Bronchial epithelial cell (primary cell): ENCODE data around the gene EIF2S2. TPM values are rescaled to one million over a fixed set of nuclear protein-coding genes. Genes with fewer than 3 reads are reported as not detected.

ENCODE experiments used
- DNase-seq: peaks from one replicate; pipeline ENCODE4 v3.0.0-alpha.2; 2010; ENCODE audit warnings: low read depth
- FAIRE-seq: peaks from 2 replicates; lab custom pipeline; 2011; peaks lifted over from hg19 to GRCh38; lab: Jason Lieb, UNC
- H3K27me3 ChIP-seq: 2 replicates; pipeline ENCODE4 v1.5.1; 2011; ENCODE audit warnings: low read length; ENCODE audit not compliant: control insufficient read depth, insufficient read depth
- H3K36me3 ChIP-seq: 2 replicates; pipeline ENCODE4 v1.5.1; 2011; ENCODE audit warnings: low read length; ENCODE audit not compliant: control insufficient read depth, insufficient read depth
- H3K4me3 ChIP-seq: 2 replicates; pipeline ENCODE4 v1.5.1; 2011; ENCODE audit warnings: mild to moderate bottlenecking, low read depth, low read length, control low read depth
- total RNA-seq: library from RNA; depleted of rRNA; stranded (reverse); fragments of >200 nt; gene quantifications from 2 replicates; pipeline ENCODE4 v1.2.1, GENCODE V29; 2014
- TF ChIP-seq, protein P1 (sequence below): IDR thresholded peaks from 2 replicates; pipeline ENCODE4 v1.5.1; 2011; ENCODE audit warnings: mild to moderate bottlenecking, moderate library complexity, low read length, control low read depth, inconsistent platforms; ENCODE audit not compliant: insufficient read depth, severe bottlenecking

Gene EIF2S2
- total RNA-seq, 1 donor from 2014 or later = 129 TPM

GRCh38 chr20:34049389-34049788, 62.7 kb downstream of the EIF2S2 start:
- Histone ChIP-seq H3K36me3 (no peaks in the 10 kb centered on the region), H3K27me3 (no peaks in the 10 kb centered on the region), H3K4me3 (no peak overlapping the region)
- FAIRE-seq (peak; percentile 23), DNase-seq (no peak)
- TF ChIP-seq, protein P1, sequence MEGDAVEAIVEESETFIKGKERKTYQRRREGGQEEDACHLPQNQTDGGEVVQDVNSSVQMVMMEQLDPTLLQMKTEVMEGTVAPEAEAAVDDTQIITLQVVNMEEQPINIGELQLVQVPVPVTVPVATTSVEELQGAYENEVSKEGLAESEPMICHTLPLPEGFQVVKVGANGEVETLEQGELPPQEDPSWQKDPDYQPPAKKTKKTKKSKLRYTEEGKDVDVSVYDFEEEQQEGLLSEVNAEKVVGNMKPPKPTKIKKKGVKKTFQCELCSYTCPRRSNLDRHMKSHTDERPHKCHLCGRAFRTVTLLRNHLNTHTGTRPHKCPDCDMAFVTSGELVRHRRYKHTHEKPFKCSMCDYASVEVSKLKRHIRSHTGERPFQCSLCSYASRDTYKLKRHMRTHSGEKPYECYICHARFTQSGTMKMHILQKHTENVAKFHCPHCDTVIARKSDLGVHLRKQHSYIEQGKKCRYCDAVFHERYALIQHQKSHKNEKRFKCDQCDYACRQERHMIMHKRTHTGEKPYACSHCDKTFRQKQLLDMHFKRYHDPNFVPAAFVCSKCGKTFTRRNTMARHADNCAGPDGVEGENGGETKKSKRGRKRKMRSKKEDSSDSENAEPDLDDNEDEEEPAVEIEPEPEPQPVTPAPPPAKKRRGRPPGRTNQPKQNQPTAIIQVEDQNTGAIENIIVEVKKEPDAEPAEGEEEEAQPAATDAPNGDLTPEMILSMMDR = no peak

- no peak for DNase-seq
- no peaks in the 10 kb centered on the region for H3K27me3 ChIP-seq
- no peak for FAIRE-seq
- H3K4me3 ChIP-seq = no peak overlapping the region
- TF ChIP-seq, protein P1 = no peak
- H3K36me3 ChIP-seq = no peaks in the 10 kb centered on the region
These were observed 64.1 kb downstream of the EIF2S2 start for GRCh38 chr20:34047917-34048316.

GRCh38 chr20:34047010-34047687, 64.9 kb downstream of the EIF2S2 start:
- Histone ChIP-seq H3K4me3 (no peak overlapping the region), H3K27me3 (no peaks in the 10 kb centered on the region), H3K36me3 (no peaks in the 10 kb centered on the region)
- FAIRE-seq (no peak), DNase-seq (no peak)
- TF ChIP-seq, protein P1 = no peak

- TF ChIP-seq, protein P1 = no peak
- H3K27me3 ChIP-seq = no peaks in the 10 kb centered on the region
- H3K36me3 ChIP-seq = no peaks in the 10 kb centered on the region
- H3K4me3 ChIP-seq = no peak overlapping the region
- DNase-seq (no peak), FAIRE-seq (no peak)
These were observed 65.9 kb downstream of the EIF2S2 start for GRCh38 chr20:34045930-34046725.

DNA sequence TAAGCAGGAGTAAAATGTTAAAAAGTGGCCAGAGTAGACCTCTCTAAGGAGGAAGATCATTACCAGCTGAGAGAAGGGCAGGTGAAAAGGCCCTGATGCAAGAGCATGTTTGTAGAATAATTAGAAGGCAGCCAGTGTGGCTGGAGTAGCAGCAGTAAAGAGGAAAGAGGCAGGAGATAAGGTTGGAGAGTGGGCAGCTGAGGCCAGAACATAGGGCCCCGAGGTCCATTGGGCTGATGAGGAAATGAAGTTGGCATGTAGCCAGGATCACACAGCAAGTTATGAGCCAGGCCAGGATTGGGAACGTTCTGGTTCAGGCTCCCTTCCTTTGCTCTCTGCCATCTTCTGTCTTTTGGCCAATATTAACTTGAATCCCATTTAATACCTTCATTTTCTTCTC, 66.7 kb downstream of the EIF2S2 start:
- H3K36me3 ChIP-seq = no peaks in the 10 kb centered on the region
- DNase-seq (no peak), FAIRE-seq (no peak)

More for the DNA sequence above, 66.7 kb downstream of the EIF2S2 start:
- Histone ChIP-seq H3K27me3 (no peaks in the 10 kb centered on the region), H3K4me3 (no peak overlapping the region)
- TF ChIP-seq, protein P1 = no peak
